ENCODE data around the gene EYA2.

GRCh38 chr20:46913329-46914044 lies 18.8 kb downstream of the EYA2 start:
- TF ChIP-seq POLR2AphosphoS5 (IDR thresholded peaks at IDR 0.05; ENCODE audit: insufficient read depth in 1 of 2, low read depth in 1 of 2), result no peak
- TF ChIP-seq CTCF (IDR thresholded peaks at IDR 0.05), result no peak
- no peak for TF ChIP-seq POLR2A (IDR thresholded peaks at IDR 0.05)
